GM18909 (cell line): ENCODE measurements around the gene ANK2.

Source experiments
- ATAC-seq: cut with Tn5 transposase; IDR thresholded peaks from one replicate; pipeline ENCODE4 v1.9.1; 2021; ENCODE audit warnings: mild to moderate bottlenecking; ENCODE audit not compliant: unreplicated experiment, poor library complexity

ANK2 gene

DNA sequence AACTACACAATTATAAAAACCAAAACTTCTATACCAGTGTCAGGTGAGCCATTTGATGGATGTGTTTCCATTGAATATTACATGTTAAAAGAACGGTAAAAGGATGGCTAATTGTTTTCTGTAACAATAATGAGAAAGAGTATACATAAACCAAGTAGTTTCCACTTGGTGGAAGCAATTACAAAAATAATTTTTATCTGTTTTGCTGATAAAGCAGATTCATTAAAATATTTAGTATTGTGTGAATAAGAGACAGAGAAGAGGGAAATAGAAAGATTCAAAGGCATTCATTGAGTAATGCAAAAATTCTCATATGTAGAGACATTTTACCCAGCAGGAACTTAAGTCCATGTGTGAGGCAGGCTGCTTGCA lies 95.7 kb downstream of the ANK2 start:
- ATAC-seq: no peak

DNA sequence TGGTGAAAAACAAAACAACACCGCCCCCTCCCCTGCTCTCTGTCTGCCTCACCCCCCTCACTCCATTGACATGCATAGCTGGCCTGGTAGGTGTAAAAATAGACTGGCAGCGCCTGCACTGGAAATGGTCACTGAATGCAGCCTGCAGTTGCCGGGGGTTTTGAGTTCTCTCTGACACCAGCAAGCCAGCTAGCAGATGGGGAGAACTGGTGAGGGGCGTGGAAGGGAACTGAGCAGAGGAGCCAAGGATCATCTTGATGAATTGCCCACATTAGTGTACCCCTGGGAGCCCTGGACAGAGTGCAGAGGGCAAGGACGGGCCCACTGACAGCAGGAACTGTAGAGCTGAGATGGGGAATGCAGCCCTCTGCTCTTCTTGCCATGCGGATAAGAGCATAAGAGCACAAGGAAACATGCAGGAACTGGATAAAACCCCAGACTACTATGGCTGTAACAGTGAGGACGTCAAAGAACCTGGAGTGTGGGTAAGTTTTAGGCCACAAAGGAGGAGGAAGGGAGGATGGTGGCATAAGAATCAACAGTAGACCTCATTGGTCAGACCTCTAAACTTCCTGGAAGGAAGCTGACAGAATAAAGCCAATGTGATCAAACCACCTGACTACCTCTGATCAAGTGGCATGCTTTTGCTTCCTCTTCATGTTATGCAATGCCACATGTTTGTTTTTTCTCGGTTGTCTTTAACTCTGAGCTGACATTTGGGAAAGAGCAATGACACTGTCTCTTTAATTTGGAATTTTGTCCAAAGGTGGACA lies 96.3 kb downstream of the ANK2 start:
- no peak for ATAC-seq

DNA sequence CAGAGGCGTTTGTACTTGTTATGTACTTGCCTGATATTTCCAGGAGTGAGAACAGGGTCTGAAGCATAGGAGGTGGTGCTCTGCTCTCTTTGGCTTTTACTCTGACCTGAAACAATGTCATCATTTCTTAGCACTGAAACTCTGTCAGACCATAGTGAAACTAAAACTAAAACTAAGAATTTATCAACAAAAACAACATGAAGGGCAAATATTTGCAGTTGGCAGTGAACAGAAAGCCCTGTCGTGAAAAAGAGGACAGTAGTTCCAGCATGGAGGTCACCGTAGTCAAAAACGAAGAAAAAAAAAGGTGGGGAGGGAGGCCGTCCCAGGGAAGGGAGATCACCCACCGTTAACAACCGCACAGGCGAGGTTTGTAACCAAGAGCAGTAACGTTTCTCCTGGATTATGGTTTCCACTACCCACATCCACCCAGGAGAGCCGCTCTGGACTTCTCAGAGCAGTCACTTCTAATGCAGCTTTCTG lies 97.5 kb downstream of the ANK2 start:
- peak; percentile 84 for ATAC-seq

DNA sequence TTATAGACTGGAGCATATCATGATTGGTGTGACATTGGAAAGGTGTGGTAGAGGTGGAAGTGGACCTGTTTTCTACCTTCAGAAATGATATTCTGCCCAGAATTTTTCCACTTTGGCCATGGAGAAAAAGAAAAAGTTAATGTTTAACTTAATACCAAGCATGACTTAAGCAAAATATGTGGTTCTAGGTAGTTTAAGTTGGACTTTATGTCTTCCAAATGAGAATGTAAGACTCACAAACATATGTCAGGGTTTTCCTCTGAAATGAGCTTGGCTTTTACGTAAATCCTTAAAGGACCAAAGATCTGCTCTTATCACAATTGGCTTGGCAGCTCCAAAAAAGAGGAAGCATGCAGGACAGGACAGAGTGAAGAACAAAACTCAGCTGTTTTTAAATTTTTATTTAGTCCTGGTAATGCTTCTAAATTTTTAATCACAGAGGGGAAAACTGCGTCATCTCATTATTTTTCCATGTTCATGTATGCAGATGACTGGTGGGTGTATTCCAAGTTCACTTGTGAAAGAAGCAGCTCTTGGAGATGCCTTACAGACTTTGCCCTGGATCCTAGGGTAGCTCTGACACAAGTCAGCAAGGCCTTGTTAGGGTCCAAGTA lies 98.2 kb downstream of the ANK2 start:
- no peak for ATAC-seq

- ATAC-seq: no peak
These were observed 99.5 kb downstream of the ANK2 start for GRCh38 chr4:113148925-113149324.

DNA sequence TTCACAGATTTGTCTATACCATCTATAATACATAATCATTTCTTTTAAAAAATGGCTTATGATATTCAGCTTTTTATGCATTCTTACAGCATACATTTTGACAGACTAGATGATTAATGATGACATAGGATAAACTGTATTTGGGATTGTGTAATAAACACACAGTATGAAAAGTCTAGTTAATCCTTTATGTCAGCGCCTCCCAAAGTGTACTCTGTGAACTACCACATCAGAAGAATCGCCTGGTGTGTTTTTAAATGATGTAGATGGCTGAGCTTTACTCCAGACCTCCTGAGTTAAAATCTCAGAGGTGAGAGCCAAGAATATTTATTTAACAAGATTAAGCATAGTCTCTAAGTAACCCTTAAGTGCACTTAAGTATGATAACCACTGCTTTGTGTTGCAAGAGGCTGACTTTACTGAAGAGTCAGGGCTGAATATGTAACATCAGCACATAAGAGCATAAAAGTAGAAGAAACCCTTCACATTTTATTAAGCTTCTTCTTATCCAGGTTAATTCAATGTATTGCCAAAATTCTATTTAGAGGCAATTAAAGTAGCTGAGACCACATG lies 104.2 kb downstream of the ANK2 start:
- ATAC-seq: no peak

- ATAC-seq: no peak
These were observed 104.8 kb downstream of the ANK2 start for GRCh38 chr4:113154281-113154680.

- no peak for ATAC-seq
These were observed 107.8 kb downstream of the ANK2 start for GRCh38 chr4:113157086-113157857.

DNA sequence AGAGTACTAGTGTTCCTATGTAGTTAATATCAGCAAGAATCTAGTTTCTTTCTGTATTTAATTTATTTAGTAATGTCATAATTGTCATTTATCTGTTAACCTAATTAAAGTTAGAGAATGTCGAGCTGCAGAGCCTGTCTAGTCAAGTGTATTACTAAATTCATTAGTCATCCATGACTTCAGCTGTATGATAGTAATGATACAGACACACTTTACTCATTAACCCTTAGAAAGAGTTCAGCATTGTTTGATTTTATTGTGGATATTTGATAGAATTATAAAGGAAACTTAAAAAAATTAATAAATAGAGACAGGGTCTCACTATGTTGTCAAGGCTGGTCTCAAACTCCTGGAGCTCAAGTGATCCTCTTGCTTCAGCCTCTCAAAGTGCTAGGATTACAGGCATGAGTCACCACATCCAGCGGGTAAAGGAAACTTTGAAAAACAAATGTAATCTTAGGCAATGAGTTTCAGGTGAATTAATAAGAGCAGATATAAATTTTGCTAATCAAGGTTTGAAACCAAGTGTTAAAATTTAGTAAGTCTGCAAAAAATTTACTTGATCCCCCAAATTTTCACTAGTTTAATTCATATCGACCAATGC lies 110.6 kb downstream of the ANK2 start:
- no peak for ATAC-seq

DNA sequence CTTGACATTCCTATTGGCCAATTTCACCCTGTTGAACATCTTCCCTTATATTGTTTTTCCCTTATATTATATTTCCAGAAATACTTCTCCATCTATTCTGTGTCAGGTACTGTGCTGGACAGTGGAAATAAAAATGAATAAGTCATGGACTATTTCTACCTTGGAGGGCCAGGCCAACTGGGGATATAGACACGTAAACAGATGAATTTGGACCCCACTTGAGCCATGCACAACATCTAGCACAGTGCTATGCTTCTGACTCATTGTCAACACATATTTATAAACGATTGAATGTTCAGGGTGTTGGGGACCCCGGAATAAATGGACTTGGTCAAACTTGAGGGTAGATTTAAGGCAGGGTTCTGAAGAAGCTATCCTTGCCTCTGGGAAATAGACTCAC lies 111.1 kb downstream of the ANK2 start:
- no peak for ATAC-seq

- no peak for ATAC-seq
These were observed 112.6 kb downstream of the ANK2 start for GRCh38 chr4:113162089-113162488.

DNA sequence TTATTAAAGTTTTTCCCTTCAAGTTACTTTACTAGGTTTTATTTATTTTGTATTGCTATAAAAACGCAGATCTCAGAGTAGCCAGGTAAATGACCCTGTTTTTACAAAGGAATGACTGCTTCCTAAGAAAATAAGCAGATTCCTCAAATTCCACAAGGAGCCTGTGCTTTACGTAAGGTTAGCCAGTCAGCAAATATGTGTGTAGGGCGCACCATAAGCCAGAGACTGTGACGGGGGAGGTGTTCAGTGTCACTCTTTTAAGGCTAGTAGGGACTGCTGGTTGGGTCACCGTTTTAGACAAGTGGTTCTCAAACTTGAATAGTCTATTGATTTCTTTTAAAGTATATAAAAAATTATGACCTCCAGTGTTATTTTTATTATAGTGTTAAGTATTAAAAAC lies 119.9 kb downstream of the ANK2 start:
- no peak for ATAC-seq

DNA sequence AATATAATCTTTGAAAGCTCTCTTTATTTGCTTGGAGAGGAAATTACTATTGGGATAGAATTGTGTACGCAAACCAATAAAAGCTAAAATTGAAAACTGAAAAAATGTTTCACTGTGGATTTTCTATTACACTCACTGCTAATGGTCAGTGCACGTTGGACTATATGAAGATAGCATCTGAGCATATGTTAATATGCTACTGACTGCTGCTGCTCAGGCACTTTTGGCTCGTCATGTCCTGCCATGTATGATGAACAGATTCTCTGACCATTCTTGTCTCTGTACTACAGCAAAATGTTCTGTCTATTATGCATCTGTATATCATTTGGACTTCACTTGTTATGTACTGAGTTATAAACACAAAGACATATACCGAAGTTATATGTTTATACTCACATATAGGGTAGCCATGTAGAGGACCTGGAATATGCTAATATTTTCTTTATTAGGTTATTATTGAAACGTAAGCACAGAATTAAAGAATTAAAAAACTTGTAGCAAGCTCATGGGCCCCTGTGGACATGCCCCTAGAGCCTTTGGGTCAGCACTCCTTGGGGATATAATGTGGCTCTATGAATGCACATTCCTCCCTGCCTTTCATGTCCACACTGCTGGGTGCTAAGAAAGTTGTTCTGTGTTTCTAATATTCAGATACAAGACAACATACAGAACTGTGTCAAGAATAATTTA lies 120.8 kb downstream of the ANK2 start:
- no peak for ATAC-seq

DNA sequence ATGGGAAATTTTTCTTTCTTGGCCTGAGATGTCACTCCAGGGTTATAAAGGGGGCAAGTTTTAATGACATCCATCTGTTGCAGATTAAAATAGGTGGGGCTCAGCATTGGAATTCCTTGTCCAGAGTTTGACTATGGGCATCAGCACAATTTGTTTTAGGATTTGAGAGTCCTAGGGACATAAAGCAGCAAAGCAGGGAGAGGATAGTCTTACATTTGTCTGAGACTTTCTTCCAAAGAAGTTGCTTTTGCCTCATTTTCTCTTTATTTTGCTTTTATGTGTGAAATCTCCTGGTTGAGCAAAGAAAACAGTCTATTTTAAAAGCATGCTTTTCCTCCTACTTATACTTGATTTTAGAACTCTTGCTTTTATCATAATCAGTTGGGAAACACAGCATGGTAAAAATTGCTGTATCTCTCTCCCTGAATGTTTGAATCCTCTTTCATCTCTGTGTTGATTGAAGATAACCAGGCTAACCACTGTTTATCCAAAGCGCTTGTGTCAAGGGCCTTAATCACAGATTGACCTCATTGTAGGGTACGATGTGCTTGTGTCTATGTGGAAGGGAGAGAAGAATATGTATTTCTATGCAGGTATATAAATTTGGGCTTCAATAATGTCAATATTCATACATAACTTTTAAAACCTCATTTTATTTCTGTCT lies 121.5 kb downstream of the ANK2 start:
- no peak for ATAC-seq

DNA sequence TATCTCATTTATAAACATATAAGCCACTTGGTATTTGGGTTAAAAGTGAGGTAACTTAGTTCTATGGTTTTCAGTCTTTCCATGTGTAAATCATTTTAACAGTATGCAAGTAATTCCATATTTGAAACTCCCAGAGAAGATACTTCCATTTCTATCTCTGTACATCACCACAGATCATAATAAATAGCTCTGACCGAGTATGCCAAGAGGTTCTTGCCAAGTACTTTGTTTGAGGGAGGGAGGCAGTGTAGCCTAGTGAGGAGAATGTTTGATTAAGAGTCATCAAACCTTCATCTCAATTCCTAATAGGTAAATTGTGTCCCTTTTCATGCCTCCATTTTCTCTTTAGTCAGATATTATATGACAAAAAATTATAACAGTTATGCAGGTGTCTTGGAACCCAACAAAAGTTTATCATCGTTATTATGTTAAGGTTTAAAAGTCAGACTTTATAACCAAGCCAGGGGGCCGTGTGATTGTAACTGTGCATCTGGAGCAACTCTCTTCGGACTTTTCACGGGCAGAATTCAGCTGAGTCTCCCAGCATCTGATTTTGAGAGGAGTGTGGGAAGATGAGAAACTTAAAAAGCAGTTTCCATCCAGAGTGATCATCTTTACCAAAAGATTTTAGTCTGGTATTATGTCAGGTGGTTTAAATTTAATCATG lies 123.8 kb downstream of the ANK2 start:
- no peak for ATAC-seq

GRCh38 chr4:113173793-113174264 lies 124.4 kb downstream of the ANK2 start:
- ATAC-seq: no peak

GRCh38 chr4:113179091-113179490 lies 129.6 kb downstream of the ANK2 start:
- no peak for ATAC-seq

GRCh38 chr4:113179996-113180395 lies 130.5 kb downstream of the ANK2 start:
- no peak for ATAC-seq
